C4-2B (cell line): ENCODE results near the gene NSG2.

Experiments used
- H3K27ac ChIP-seq: fragments of 450-650 bp; 2 replicates; pipeline ENCODE4 v1.5.1; 2017
- ZFX ChIP-seq: fragments of 450-650 bp; IDR thresholded peaks from 2 replicates; pipeline ENCODE4 v1.6.1; 2017
- TF ChIP-seq, protein P1 (sequence below): fragments of 450-650 bp; conservative IDR thresholded peaks from 2 replicates; pipeline ENCODE4 v1.5.1; 2017; ENCODE audit warnings: mild to moderate bottlenecking

NSG2 gene

DNA sequence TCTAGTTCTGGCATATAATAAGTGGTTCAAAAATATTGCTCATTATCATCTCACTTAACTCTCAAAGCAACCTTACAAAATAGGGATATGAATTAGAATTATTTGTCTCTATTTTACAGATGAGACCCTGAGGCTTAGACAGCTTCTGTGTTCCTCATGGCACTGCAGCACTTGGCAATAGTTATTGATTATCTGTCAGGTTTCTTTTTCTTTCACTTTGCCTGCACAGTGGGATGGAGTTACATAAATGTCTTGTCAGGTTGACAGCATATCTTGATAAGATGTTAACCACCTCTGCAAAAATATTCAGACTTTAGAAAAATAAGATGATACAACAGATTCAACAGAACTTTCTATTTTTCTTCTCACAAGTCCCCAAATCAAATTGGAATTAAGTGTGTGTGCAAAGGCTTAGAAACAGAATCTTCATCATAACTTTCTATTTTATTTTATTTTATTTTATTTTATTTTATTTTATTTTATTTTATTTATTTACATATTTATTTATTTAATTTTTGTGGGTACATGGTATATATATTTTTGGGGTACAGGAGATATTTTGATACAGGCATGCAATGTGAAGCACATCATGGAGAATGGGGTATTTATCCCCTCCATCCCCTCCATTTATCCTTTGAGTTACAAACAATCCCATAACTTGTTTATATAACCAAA is 17.7 kb downstream of the NSG2 start:
- TF ChIP-seq, protein P1, sequence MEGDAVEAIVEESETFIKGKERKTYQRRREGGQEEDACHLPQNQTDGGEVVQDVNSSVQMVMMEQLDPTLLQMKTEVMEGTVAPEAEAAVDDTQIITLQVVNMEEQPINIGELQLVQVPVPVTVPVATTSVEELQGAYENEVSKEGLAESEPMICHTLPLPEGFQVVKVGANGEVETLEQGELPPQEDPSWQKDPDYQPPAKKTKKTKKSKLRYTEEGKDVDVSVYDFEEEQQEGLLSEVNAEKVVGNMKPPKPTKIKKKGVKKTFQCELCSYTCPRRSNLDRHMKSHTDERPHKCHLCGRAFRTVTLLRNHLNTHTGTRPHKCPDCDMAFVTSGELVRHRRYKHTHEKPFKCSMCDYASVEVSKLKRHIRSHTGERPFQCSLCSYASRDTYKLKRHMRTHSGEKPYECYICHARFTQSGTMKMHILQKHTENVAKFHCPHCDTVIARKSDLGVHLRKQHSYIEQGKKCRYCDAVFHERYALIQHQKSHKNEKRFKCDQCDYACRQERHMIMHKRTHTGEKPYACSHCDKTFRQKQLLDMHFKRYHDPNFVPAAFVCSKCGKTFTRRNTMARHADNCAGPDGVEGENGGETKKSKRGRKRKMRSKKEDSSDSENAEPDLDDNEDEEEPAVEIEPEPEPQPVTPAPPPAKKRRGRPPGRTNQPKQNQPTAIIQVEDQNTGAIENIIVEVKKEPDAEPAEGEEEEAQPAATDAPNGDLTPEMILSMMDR = no peak
- TF ChIP-seq ZFX = no peak
- H3K27ac ChIP-seq = no peak overlapping the region

DNA sequence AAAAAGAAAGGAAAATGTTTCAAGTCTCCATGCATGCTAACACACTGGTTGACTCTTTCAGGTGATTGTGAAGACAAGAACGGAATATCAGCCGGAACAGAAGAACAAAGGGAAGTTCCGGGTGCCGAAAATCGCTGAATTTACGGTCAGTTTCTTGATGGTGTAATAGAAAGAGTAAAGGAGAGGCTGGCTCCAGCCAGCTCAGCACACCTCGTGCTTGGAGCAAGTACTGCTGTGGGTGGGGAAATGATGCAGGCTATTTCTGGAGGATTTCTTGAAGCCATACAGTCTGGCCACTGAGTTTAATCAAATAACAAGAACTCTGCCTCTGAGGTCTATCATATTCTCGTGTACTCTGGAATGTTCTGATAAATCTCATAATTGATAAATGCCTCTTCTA is 18.7 kb downstream of the NSG2 start:
- TF ChIP-seq, protein P1 = no peak
- no peak for TF ChIP-seq ZFX

DNA sequence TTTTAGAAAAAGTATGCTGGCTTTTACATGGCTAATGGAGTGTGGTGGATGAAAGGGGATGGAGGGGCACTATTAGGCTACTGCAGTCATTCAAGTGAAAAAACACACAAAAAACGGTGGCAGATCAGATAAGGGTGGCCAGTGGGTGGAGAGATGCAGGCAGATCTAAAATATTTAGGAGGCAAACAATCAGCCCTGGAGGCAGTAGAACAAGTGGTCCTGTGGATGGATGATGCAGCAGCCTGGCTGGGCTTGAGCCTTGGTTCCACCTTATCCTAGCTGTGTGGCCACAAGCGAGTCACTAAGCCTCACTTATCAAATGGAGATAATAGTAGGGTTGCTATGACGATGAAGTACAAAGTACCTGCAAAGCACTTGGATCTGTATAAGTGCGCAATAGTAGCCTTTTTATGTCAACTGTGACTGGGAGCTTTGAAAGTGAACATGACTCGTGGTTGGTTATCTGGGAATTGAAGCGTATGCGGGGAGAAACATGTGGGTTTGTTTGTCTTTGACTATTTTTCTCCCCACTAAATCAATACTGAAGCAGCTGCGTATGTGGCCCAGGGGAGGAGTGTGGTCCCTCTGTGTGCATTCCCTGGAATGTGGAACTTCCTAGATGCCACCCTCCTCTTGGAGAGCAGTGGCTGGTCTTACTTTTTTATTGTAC is 20.2 kb downstream of the NSG2 start:
- H3K27ac ChIP-seq = no peak overlapping the region
- no peak for TF ChIP-seq ZFX
- TF ChIP-seq, protein P1 = no peak

More for the DNA sequence above, 18.7 kb downstream of the NSG2 start:
- no peak overlapping the region for H3K27ac ChIP-seq

DNA sequence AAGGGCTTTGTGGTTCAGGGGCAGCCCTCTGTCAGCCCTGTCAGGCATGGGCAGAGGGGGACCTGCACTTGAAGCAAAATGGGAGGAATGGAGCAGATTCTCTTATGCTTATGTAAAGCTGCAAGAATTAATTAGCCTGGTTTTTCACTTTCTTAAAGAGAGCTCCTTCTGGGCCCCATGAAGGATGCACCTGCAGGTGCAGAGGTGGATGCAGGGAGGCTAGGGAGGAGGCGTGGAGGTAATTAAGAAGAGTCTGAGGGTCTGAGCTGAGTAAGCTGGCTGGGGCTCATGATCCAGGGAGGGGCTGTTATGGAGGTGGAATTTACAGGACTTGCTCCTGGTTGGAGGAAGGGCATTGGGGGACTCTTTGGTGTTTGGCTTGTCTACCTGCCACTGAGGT is 22.0 kb downstream of the NSG2 start:
- no peak for TF ChIP-seq ZFX
- TF ChIP-seq, protein P1 = no peak
- no peak overlapping the region for H3K27ac ChIP-seq

DNA sequence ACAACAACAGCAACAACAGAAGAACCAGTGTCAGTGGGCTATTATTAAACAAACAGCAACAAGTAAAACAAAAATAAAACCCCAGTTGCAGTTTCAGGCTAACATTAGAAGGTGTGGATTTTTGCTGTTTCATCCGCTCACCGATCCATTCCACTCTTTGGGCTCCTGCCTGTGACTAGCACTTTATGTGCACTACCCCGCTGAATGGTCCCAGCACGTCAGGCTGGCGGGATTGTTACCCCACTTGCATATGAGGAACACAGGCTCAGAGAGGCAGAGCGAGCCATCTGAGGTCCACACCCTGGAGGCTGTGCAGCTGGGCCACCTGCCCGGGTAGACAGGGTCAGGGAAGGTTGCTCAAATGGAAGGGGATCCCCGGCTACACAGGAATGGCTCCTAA is 26.0 kb downstream of the NSG2 start:
- H3K27ac ChIP-seq = no peak overlapping the region
- no peak for TF ChIP-seq ZFX
- TF ChIP-seq, protein P1 = no peak

DNA sequence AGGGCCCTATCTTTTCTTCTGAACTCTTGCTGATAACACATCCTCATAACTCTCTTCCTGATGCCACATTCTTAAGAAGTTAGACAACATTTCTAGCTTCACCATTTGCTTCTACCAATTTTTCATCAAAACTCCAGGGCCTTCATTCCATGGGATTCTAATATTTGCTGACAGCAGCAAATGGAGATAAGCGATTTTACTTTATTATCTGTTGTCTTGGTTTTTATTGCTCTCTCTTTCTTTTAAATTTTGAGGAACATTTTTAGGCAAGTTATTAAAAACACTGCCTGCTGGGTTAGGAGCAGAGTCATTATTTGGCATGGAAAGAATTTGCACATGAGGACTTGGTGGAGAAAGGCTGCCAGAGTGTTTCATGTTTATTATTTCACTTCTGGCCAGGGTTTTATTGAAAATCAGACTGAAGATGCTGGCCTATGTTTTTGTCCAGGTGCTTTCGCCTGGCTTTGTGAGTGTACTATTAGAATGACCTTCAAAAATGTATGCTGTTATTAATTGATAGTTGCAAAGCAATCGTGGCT is 27.7 kb downstream of the NSG2 start:
- no peak for TF ChIP-seq ZFX
- TF ChIP-seq, protein P1 = no peak
- H3K27ac ChIP-seq = no peak overlapping the region

DNA sequence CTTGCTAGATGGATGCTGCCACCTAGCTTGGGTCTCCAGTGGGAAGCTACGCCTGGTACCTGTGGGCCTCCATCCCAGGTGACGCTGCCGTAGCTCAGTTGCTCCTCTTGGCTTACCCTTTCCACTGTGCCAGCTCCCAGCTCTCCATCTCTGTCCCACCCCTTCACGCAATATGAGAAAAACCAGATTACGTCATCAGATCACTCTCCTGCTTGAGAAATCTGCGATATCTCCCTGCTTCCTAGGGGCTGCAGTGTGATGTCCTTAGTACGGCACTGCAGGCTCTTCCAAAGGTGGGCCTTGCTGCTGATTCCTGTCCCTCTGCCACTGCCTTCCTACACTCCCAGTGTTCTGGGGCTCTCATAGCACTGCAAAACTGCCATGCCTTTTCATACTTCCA is 28.9 kb downstream of the NSG2 start:
- no peak for TF ChIP-seq ZFX
- TF ChIP-seq, protein P1 = no peak
- no peak overlapping the region for H3K27ac ChIP-seq
